Tibial nerve (tissue), 4 donors: ENCODE results near the gene ALDH1L1.

Source experiments
- EP300 ChIP-seq, 2 donors: sonication (generic); formaldehyde crosslinking; IDR thresholded peaks; one replicate each; pipeline ENCODE4 v1.6.1; 2017; ENCODE audit warnings: antibody characterized with exemption in 2 of 2, mild to moderate bottlenecking in 1 of 2
- POLR2A ChIP-seq, 2 donors: fragments of 450-650 bp; IDR thresholded peaks; one replicate each; pipeline ENCODE4 v1.6.1; 2017; ENCODE audit warnings: antibody characterized with exemption in 2 of 2, mild to moderate bottlenecking in 2 of 2, moderate library complexity in 2 of 2
- TF ChIP-seq, protein P1 (sequence below), 5 experiments: fragments of 200-600 bp in 3 of 5; fragments of 450-650 bp in 2 of 5; sonication (generic) in 3 of 5; IDR thresholded peaks; one replicate each; pipeline ENCODE4 v1.5.1; 2016 to 2019; ENCODE audit warnings: antibody characterized with exemption in 5 of 5, mild to moderate bottlenecking in 3 of 5, moderate library complexity in 2 of 5

DNA sequence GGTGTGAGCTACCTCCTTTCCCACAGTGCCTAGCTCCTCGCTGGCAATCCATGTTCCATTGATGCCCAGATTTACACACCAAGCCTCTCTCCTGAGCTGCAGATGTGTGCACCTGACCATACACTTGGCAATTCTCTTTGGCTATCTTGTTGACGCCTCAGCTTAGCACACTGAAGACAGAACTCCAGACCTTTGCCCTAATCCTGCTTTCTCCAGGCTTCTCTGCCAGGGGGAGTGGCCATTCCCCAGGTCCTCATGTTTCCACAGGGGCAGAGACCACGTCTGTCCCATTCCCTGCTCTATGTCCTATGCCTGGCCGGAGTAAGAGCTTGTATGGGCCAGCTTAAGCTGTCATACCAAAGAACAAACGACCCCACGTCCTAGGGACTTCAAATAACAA lies 30.2 kb upstream of the ALDH1L1 start:
- TF ChIP-seq, protein P1, sequence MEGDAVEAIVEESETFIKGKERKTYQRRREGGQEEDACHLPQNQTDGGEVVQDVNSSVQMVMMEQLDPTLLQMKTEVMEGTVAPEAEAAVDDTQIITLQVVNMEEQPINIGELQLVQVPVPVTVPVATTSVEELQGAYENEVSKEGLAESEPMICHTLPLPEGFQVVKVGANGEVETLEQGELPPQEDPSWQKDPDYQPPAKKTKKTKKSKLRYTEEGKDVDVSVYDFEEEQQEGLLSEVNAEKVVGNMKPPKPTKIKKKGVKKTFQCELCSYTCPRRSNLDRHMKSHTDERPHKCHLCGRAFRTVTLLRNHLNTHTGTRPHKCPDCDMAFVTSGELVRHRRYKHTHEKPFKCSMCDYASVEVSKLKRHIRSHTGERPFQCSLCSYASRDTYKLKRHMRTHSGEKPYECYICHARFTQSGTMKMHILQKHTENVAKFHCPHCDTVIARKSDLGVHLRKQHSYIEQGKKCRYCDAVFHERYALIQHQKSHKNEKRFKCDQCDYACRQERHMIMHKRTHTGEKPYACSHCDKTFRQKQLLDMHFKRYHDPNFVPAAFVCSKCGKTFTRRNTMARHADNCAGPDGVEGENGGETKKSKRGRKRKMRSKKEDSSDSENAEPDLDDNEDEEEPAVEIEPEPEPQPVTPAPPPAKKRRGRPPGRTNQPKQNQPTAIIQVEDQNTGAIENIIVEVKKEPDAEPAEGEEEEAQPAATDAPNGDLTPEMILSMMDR (IDR thresholded peaks at IDR 0.05): no peak
- TF ChIP-seq POLR2A (IDR thresholded peaks at IDR 0.05) (no peak), EP300 (IDR thresholded peaks at IDR 0.05) (no peak)
